Posterior cingulate gyrus (tissue), 11 donors: ENCODE data around the gene HCAR3.
"Not testable (repeated sequence)": the region's sequence is repeated elsewhere in the genome, so short reads cannot be mapped to it uniquely, and the experiment has no call there.

Source experiments
- DNase-seq, 10 donors: peaks; one replicate each; pipeline versions ENCODE4 v3.0.0 to v3.0.0-alpha.2; 2020 to 2021; ENCODE audit warnings: mixed read lengths in 3 of 10
- intact Hi-C: fragments of 100-400 bp; cut with DNase I; formaldehyde crosslinking; loops from one replicate; pipeline ENCODE4 v1.15.1; 2023

Gene HCAR3

DNA sequence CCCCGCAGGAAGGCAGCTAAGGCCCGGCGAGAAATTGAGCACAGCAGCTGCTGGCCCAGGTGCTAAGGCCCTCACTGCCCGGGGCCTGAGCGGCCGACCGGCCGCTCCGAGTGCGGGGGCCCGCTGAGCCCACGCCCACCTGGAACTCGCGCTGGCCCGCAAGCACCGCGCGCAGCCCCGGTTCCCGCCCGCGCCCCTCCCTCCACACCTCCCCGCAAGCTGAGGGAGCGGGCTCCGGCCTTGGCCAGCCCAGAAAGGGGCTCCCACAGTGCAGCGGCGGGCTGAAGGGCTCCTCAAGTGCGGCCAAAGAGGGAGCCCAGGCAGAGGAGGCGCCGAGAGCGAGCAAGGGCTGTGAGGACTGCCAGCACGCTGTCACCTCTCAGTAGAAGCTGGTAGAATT, 39.8 kb downstream of the HCAR3 start:
- intact Hi-C loops, DNase-seq: not testable (repeated sequence)

DNA sequence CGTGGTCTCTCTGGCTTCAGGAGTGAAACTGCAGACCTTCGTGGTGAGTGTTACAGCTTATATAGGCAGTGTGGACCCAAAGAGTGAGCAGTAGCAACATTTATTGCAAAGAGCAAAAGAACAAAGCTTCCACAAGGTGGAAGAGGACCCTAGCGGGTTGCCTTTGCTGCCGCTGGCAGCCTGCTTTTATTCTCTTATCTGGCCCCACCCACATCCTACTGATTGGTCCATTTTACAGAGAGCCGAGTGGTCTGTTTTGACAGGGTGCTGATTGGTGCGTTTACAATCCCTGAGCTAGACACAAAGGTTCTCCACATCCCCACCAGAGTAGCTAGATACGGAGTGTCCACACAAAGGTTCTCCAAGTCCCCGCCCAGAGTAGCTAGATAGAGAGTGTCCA, 40.6 kb downstream of the HCAR3 start:
- intact Hi-C loops: not testable (repeated sequence)

DNA sequence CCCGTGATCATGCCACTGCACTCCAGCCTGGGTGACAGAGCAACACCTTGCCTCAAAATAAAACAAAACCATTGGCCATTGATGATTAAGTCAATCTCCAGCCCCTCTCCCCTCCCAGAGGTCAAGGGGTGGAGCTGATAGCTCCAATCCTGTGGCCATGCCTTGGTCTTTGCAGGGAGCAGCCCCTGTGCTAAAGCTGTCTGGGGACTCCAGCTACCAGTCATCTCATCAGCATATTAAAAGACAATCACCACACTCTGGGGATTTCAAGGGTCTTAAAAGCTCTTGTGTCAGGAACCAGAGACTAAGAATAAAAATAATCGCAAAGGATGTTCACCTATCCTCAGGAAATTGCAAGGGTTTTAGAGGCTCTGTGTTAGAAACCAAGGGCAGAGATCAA, 44.1 kb downstream of the HCAR3 start:
- intact Hi-C loops: no loop called here
- no peak for DNase-seq

More for the DNA sequence above, 40.6 kb downstream of the HCAR3 start:
- not testable (repeated sequence) for DNase-seq

DNA sequence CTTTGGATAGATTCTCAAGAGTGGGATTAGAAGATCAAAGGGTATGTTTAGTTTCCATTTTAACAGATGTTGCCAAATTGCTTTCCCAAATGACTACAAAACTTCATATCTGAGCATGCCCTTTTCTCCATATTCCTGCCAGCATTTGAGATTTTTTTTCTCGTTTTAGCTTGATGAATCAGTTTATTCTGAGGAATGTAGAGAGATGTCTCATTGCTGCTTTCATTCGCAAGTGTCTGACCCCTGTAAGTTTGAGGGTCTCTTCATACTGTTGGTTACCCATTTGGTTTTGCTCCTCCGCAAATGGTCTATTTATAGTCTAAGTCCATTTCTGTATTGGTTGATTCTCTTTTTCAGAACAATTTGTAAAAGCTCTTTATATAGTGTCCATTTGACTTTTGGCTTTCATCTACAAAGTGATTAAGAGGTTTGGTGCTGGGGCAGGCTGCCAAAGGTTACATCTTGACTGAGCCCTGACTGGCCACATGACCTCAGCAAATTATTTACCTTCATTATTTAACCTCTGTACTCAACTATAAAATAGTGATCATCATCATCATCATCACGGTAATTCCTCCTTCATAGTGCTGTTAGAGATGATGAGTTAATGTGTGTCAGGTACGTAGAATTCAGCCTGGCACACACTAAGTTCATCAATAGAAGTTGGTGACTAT, 47.1 kb downstream of the HCAR3 start:
- intact Hi-C loops: no loop called here
- DNase-seq: no peak

DNA sequence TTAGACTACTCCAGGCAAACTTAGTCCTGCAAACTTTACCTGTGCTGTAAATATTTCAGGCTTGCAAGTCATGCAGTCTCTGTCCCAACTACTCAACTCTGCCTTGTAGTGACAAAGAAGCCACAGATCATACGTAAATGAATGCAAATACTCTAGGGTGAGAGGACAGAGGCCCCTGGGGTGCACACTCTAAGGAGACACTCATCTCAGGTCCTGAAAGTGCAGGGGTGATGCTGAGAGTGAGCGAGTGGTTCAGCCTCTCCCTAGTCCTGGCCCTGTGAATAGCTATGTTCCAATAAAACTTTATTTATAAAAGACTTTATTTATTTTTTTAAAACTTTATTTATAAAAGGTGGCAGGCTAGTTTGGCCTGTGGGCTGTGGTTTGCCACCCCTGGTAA, 48.3 kb downstream of the HCAR3 start:
- intact Hi-C loops: no loop called here
- DNase-seq: no peak

DNA sequence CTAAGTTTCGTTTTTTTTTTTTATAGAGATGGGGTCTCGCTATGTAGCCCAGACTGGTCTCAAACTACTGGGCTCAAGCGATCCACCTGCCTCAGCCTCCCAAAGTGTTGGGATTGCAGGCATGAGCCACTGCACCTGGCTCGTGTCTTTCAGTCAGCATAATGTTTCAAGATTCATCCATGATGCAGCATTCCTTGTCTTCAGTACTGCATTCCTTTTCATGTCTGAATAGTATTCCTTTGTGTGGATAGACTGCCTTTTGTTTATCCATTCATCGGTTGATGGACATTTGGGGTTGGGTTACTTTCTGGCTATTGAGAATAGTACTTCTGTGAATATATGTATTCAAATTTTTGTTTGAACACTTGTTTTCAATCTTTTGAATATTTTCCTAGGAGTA, 50.9 kb downstream of the HCAR3 start:
- DNase-seq: no peak

DNA sequence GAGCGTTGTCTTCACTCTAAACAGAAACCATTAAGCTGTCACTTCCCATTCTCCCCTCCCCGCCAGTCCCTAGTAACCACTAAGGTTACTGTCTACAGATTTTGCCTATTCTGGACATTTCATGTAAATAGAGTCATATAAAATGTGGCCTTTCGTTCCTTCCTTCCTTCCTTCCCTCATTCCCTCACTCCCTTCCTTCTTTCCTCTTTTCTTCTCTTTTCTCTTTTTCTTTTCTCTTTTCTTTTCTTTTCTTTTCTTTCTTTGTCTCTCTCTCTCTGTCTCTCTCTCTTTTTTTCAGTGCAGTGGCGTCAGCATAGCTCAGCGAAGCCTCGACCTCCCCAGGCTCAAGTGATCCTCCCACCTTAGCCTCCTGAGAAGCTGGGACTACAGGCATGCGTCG, 51.3 kb downstream of the HCAR3 start:
- intact Hi-C loops: no loop called here
- no peak for DNase-seq

More for the DNA sequence above, 50.9 kb downstream of the HCAR3 start:
- intact Hi-C loops: no loop called here
